HG02970 (cell line): ENCODE results near the gene TAS2R19.
"Not testable (repeated sequence)": the region's sequence is repeated elsewhere in the genome, so short reads cannot be mapped to it uniquely, and the experiment has no call there.

Experiments used
- ATAC-seq: cut with Tn5 transposase; IDR thresholded peaks from one replicate; pipeline ENCODE4 v1.9.1; 2021; ENCODE audit warnings: mild to moderate bottlenecking, moderate library complexity, moderate number of reproducible peaks; ENCODE audit not compliant: unreplicated experiment, low FRiP score

TAS2R19 gene, protein sequence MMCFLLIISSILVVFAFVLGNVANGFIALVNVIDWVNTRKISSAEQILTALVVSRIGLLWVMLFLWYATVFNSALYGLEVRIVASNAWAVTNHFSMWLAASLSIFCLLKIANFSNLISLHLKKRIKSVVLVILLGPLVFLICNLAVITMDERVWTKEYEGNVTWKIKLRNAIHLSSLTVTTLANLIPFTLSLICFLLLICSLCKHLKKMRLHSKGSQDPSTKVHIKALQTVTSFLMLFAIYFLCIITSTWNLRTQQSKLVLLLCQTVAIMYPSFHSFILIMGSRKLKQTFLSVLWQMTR

DNA sequence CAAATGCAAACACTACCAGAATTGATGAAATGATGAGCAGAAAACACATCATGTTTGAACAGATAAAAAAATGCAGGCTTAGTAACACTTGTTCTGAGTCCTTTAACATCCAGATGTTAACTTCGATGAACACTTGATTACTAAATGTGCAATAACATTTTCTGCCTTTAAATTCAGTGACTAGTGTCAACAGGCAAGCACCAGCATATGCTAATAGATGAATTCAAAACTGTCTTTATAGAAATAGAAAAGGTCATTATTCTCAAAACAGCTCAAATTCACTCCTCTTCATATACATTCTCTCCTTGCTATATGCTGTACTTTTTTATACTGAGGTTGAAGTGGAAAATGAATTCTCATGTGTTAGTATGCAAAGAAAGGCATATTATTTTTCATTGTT is at the start of gene TAS2R19:
Gene TAS2R19, minus strand, starts transcription at position 101 of the 400 bp plus-strand sequence. Its CDS starts 49 bp downstream, at position 52.
- no peak for ATAC-seq

- ATAC-seq = no peak
Observed at GRCh38 chr12:11071414-11071813, 49.0 kb upstream of the TAS2R19 start.

GRCh38 chr12:11070999-11071398 is 48.6 kb upstream of the TAS2R19 start:
- ATAC-seq = no peak

- ATAC-seq = no peak
Observed at GRCh38 chr12:11069854-11070365, 47.5 kb upstream of the TAS2R19 start.

DNA sequence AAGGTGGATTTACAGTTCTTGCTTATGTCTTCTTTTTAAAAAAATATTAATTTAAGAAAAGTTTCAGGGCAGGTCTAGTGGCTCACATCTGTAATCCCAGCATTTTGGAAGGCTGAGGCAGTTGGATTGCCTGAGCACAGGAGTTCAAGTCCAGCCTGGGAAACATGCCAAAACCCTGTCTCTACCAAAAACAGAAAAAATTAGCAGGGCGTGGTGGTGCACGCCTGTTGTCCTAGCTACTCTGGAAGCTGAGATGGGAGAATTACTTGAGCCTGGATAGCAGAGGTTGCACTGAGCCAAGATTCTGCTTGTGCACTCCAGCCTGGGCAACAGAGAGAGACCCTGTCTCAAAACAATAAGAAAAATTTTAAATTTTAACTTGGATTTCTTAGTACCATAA is 45.1 kb upstream of the TAS2R19 start:
- ATAC-seq = no peak

- ATAC-seq = not testable (repeated sequence)
Observed at GRCh38 chr12:11062194-11062593, 39.8 kb upstream of the TAS2R19 start, which contains the start of gene TAS2R46. Gene TAS2R46, minus strand, starts transcription at chr12:11062294. Its CDS starts 0 bp downstream, at chr12:11062294.

DNA sequence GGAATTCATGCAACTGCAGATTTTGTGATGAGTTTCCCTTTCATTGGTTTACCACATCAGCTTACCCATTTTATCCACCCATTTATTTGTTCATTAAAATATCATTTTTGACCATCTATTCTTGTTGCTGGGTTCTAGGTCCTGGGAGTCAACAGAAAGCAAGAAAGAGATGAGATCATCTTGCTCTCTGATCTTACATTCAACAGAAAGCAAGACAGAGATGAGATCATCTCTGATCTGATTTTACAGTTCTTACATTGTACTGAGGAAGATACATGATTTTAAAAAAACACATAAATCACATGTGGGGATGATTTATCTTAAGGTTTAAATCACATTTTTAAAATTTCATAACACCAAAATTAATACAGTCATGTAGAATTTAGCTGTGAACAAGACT is 37.4 kb upstream of the TAS2R19 start:
- no peak for ATAC-seq

- ATAC-seq = no peak
Observed at GRCh38 chr12:11059041-11059440, 36.6 kb upstream of the TAS2R19 start.

DNA sequence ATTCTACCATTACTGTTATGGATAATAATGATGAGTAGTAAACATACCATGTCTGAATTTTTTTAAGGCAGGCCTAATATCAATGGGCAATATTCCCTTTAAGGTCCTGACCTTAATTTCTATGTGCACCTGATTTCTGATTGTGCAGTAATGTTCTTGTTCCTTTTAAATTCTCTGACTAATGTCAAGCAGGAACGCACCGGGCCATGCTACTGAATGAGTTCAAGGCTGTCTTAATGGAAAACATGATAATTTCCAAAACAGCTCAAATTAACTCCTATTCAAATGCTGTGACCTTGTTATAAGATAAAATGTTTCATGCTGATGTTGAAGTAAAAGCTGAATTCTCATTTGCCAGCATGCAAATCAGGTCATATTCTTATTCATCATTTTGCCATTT is 32.9 kb upstream of the TAS2R19 start:
- ATAC-seq = no peak

- ATAC-seq = not testable (repeated sequence)
Observed at GRCh38 chr12:11049806-11050531, 27.5 kb upstream of the TAS2R19 start.

- ATAC-seq = not testable (repeated sequence)
Observed at GRCh38 chr12:11041366-11041765, 18.9 kb upstream of the TAS2R19 start.

- no peak for ATAC-seq
Observed at GRCh38 chr12:11040162-11040561, 17.7 kb upstream of the TAS2R19 start.

DNA sequence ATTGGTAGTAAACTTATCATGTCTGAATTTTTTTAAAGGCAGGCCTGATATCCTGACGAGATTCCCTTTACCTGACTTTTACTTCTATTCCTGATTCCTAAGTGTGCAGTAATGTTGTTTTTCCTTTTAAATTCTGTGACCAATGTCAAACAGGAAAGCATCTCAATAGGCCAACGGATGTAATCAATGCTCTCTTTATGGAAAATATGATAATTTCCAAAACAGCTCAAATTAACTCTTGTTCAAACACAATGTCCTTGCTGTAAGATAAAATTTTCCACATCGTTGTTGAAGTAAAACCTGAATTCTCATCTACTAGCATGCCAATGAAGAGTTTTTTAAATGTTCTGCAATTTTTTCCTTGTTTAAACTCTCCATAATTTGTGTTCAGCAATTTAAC is 16.8 kb upstream of the TAS2R19 start:
- no peak for ATAC-seq

DNA sequence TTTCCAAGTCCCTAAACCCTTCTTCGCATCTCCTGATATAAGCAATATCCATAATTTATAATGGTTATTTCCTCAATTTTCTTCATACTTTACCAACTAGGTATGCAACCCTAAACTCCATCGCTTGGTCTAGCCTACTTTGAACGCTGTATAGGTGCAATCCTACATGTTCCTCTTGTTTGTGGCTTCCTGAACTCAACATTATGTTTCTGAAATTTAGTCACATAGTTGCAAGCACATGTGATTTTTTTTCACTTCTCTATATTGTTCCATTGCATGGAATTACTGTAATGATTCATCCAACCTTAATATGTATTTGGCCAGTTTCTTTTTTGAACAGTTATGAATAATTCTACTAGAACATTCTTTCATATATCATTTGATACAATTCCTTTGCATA is 11.5 kb upstream of the TAS2R19 start:
- ATAC-seq = not testable (repeated sequence)

- ATAC-seq = no peak
Observed at GRCh38 chr12:11031307-11031706, 8.9 kb upstream of the TAS2R19 start, which contains the start of gene TAS2R31. Gene TAS2R31, minus strand, starts transcription at chr12:11031407. Its CDS starts 72 bp downstream, at chr12:11031335.

GRCh38 chr12:11026118-11026517 is 3.7 kb upstream of the TAS2R19 start:
- ATAC-seq = no peak

DNA sequence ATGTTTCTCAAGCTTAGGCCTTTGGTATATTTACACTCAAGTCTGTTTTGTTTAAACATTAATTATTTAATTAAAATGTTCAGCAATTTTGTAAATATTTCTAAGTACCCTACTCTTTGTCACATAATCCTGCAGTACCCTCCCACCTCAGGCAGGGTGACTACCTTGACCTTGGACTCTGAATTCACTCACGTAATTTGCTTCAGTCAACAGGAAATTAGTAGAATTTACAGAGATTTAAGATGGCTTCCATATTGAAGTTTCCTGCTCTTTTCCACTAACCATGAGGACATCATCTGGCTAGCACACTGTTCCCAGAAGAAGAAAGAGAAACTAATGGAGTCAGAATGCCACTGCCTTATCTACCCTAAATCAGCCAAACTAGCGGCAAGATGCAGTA is 967 bp upstream of the TAS2R19 start:
- ATAC-seq = no peak

- ATAC-seq = no peak
Observed at GRCh38 chr12:11016937-11017336, 5.5 kb downstream of the TAS2R19 start.

DNA sequence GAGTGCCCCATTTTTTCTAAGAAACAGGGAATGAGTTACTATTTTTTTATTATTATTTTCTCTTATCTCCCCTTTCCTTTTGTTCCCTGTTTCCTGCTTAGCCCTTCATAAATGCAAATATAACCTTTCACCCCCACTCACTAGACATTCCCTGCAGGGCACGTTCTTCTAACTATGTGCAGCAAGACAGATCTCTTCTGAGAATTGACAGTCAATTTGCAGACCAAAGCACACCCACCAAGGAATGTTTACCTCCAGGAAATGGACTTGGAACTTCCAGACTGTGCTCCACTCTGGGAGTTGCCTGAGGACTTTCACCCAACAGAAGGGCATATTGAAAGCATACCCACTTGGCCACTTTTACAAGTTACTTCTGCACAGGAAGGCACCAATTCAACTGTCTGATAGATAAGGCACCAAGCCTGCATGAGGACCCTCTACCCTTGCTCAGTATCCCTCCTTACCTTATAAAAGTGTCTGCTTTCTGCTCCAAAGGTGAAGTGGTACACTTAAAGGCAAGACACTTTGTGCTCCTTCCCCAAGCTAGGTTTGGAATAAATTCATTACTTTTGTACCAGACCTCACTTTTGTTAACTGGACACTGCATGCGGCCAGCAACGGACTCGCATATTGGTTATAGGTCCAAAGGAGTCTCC is 6.5 kb downstream of the TAS2R19 start:
- ATAC-seq = no peak

DNA sequence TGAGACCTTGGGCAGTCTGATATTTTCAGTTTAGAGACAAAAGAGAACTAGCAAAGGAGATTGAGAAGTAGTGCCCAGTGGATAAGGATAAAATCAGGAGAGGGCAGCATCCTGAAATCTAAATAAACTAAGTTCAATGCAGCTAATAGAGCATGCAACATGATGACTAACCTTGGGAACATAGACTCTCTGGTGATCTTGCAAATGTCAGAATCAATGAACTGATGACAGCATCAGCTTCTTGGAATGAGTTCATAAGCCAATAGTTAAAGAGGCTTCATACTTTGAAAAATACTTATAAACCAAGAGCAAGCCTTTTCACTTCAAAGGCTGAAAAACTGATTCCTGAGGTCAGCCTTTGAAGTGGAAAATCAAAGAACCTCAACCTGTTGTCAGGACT is 8.2 kb downstream of the TAS2R19 start:
- ATAC-seq = no peak

DNA sequence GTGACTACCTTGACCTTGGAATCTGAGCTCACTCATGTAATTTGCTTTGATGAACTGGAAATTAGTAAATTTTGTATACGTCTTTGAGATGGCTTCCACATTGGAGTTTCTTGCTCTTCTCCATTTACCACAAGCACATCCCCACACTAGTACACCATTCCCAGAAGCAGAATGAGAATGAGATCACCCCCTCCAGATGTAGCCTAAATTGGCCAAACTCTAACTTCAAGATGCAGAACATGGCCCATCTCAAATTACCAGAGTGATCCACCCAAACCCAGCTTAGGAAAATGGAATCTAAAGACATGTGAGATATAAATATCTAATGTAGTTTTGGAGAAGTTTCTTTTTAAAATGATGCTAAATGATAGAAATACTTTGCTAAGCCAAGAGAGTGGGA is 14.8 kb downstream of the TAS2R19 start:
- ATAC-seq = no peak
